Measurements from ENCODE around the gene AGPAT2. TPM values are rescaled to one million over a fixed set of nuclear protein-coding genes. Genes with fewer than 3 reads are reported as not detected.
A peak's percentile ranks its signal among the peaks of the same experiment; 100 is the strongest.

AGPAT2 gene
- total and polyA plus RNA-seq, 5 donors from 2014 or later, result 11.0 to 22.1 (median 20.3) TPM

GRCh38 chr9:136658849-136659535 is 28.3 kb downstream of the AGPAT2 start:
- H3K4me1 ChIP-seq (ENCODE audit: control insufficient read depth, insufficient read depth, low read length, poor library complexity, severe bottlenecking), result peaks cover 18% of the 10 kb centered on the region
- H3K4me1 Mint-ChIP-seq, result peaks cover 0 to 18% (median 7%) of the 10 kb centered on the region in 4 donors
- H3K9me3 ChIP-seq (ENCODE audit: control insufficient read depth in 2 of 2, low read length in 2 of 2), result no peaks in the 10 kb centered on the region
- no peaks in the 10 kb centered on the region for H3K36me3 Mint-ChIP-seq
- H3K27ac Mint-ChIP-seq, result no peak overlapping the region
- H3K36me3 ChIP-seq (ENCODE audit: control insufficient read depth, insufficient read depth, low read length), result no peaks in the 10 kb centered on the region
- H3K27ac ChIP-seq (ENCODE audit: insufficient read depth, low read length, poor library complexity, severe bottlenecking), result no peak overlapping the region
- H3K27me3 ChIP-seq (ENCODE audit: control insufficient read depth, insufficient read depth, low read length), result peaks cover 8% of the 10 kb centered on the region
- H3K4me3 ChIP-seq (ENCODE audit: low read depth, low read length), result no peak overlapping the region
- H3K9me3 Mint-ChIP-seq, result peaks cover 0 to 1% (median 0%) of the 10 kb centered on the region in 7 donors
- H3K27me3 Mint-ChIP-seq, result peaks cover 36% of the 10 kb centered on the region
- ATAC-seq (ENCODE audit: low read depth in 2 of 2) (peak; percentile 21 to 26), DNase-seq (peak in 1 of 3 donors; percentile 16)
- H3K4me3 Mint-ChIP-seq, result no peak overlapping the region

GRCh38 chr9:136657974-136658848 is 29.0 kb downstream of the AGPAT2 start:
- Mint-ChIP-seq H3K36me3 (no peaks in the 10 kb centered on the region), H3K9me3 (peaks cover 0 to 1% (median 0%) of the 10 kb centered on the region in 7 donors), H3K27me3 (peaks cover 36% of the 10 kb centered on the region), H3K4me3 (no peak overlapping the region), H3K27ac (no peak overlapping the region), H3K4me1 (peaks cover 0 to 18% (median 7%) of the 10 kb centered on the region in 4 donors)
- no peaks in the 10 kb centered on the region for H3K9me3 ChIP-seq (ENCODE audit: control insufficient read depth in 2 of 2, low read length in 2 of 2)
- H3K27me3 ChIP-seq (ENCODE audit: control insufficient read depth, insufficient read depth, low read length), result peaks cover 8% of the 10 kb centered on the region
- H3K27ac ChIP-seq (ENCODE audit: insufficient read depth, low read length, poor library complexity, severe bottlenecking), result no peak overlapping the region
- no peaks in the 10 kb centered on the region for H3K36me3 ChIP-seq (ENCODE audit: control insufficient read depth, insufficient read depth, low read length)
- H3K4me1 ChIP-seq (ENCODE audit: control insufficient read depth, insufficient read depth, low read length, poor library complexity, severe bottlenecking), result peaks cover 18% of the 10 kb centered on the region
- DNase-seq (no peak), ATAC-seq (ENCODE audit: low read depth in 2 of 2) (no peak)
- H3K4me3 ChIP-seq (ENCODE audit: low read depth, low read length), result no peak overlapping the region

- Mint-ChIP-seq H3K27me3 (peaks cover 36% of the 10 kb centered on the region), H3K4me1 (peaks cover 0 to 18% (median 7%) of the 10 kb centered on the region in 4 donors), H3K27ac (no peak overlapping the region), H3K9me3 (peaks cover 0 to 1% (median 0%) of the 10 kb centered on the region in 7 donors), H3K36me3 (no peaks in the 10 kb centered on the region), H3K4me3 (no peak overlapping the region)
- H3K4me3 ChIP-seq (ENCODE audit: low read depth, low read length), result no peak overlapping the region
- H3K4me1 ChIP-seq (ENCODE audit: control insufficient read depth, insufficient read depth, low read length, poor library complexity, severe bottlenecking), result peaks cover 18% of the 10 kb centered on the region
- H3K27me3 ChIP-seq (ENCODE audit: control insufficient read depth, insufficient read depth, low read length), result peaks cover 8% of the 10 kb centered on the region
- DNase-seq (no peak), ATAC-seq (ENCODE audit: low read depth in 2 of 2) (no peak)
- no peak overlapping the region for H3K27ac ChIP-seq (ENCODE audit: insufficient read depth, low read length, poor library complexity, severe bottlenecking)
- no peaks in the 10 kb centered on the region for H3K36me3 ChIP-seq (ENCODE audit: control insufficient read depth, insufficient read depth, low read length)
- H3K9me3 ChIP-seq (ENCODE audit: control insufficient read depth in 2 of 2, low read length in 2 of 2), result no peaks in the 10 kb centered on the region
These were observed 30.3 kb downstream of the AGPAT2 start for GRCh38 chr9:136656795-136657611.

- Histone ChIP-seq H3K4me3 (ENCODE audit: low read depth, low read length) (no peak overlapping the region), H3K36me3 (ENCODE audit: control insufficient read depth, insufficient read depth, low read length) (no peaks in the 10 kb centered on the region), H3K27ac (ENCODE audit: insufficient read depth, low read length, poor library complexity, severe bottlenecking) (no peak overlapping the region), H3K27me3 (ENCODE audit: control insufficient read depth, insufficient read depth, low read length) (peaks cover 8% of the 10 kb centered on the region), H3K9me3 (ENCODE audit: control insufficient read depth in 2 of 2, low read length in 2 of 2) (no peaks in the 10 kb centered on the region), H3K4me1 (ENCODE audit: control insufficient read depth, insufficient read depth, low read length, poor library complexity, severe bottlenecking) (peaks cover 18% of the 10 kb centered on the region)
- DNase-seq (no peak), ATAC-seq (ENCODE audit: low read depth in 2 of 2) (no peak)
- Mint-ChIP-seq H3K27me3 (peaks cover 36% of the 10 kb centered on the region), H3K4me1 (peaks cover 0 to 18% (median 7%) of the 10 kb centered on the region in 4 donors), H3K36me3 (no peaks in the 10 kb centered on the region), H3K9me3 (peaks cover 0 to 1% (median 0%) of the 10 kb centered on the region in 7 donors), H3K4me3 (no peak overlapping the region), H3K27ac (no peak overlapping the region)
These were observed 31.0 kb downstream of the AGPAT2 start for GRCh38 chr9:136656183-136656738.

- Histone ChIP-seq H3K36me3 (ENCODE audit: control insufficient read depth, insufficient read depth, low read length) (no peaks in the 10 kb centered on the region), H3K27ac (ENCODE audit: insufficient read depth, low read length, poor library complexity, severe bottlenecking) (no peak overlapping the region), H3K4me1 (ENCODE audit: control insufficient read depth, insufficient read depth, low read length, poor library complexity, severe bottlenecking) (peaks cover 18% of the 10 kb centered on the region), H3K4me3 (ENCODE audit: low read depth, low read length) (no peak overlapping the region), H3K27me3 (ENCODE audit: control insufficient read depth, insufficient read depth, low read length) (peaks cover 8% of the 10 kb centered on the region), H3K9me3 (ENCODE audit: control insufficient read depth in 2 of 2, low read length in 2 of 2) (no peaks in the 10 kb centered on the region)
- no peak overlapping the region for H3K27ac Mint-ChIP-seq
- H3K36me3 Mint-ChIP-seq, result no peaks in the 10 kb centered on the region
- H3K9me3 Mint-ChIP-seq, result peaks cover 0 to 1% (median 0%) of the 10 kb centered on the region in 7 donors
- peaks cover 0 to 18% (median 7%) of the 10 kb centered on the region in 4 donors for H3K4me1 Mint-ChIP-seq
- H3K4me3 Mint-ChIP-seq, result no peak overlapping the region
- ATAC-seq (ENCODE audit: low read depth in 2 of 2) (no peak), DNase-seq (no peak)
- H3K27me3 Mint-ChIP-seq, result peaks cover 37% of the 10 kb centered on the region
These were observed 31.6 kb downstream of the AGPAT2 start for GRCh38 chr9:136655536-136656182.

GRCh38 chr9:136654820-136655535 is 32.3 kb downstream of the AGPAT2 start:
- Mint-ChIP-seq H3K27me3 (peaks cover 35% of the 10 kb centered on the region), H3K36me3 (no peaks in the 10 kb centered on the region), H3K9me3 (no peaks in the 10 kb centered on the region), H3K4me1 (peaks cover 0 to 18% (median 7%) of the 10 kb centered on the region in 4 donors), H3K27ac (no peak overlapping the region), H3K4me3 (no peak overlapping the region)
- no peak overlapping the region for H3K27ac ChIP-seq (ENCODE audit: insufficient read depth, low read length, poor library complexity, severe bottlenecking)
- peaks cover 8% of the 10 kb centered on the region for H3K27me3 ChIP-seq (ENCODE audit: control insufficient read depth, insufficient read depth, low read length)
- H3K4me3 ChIP-seq (ENCODE audit: low read depth, low read length), result no peak overlapping the region
- H3K4me1 ChIP-seq (ENCODE audit: control insufficient read depth, insufficient read depth, low read length, poor library complexity, severe bottlenecking), result peaks cover 18% of the 10 kb centered on the region
- H3K36me3 ChIP-seq (ENCODE audit: control insufficient read depth, insufficient read depth, low read length), result no peaks in the 10 kb centered on the region
- DNase-seq, result no peak
- H3K9me3 ChIP-seq (ENCODE audit: control insufficient read depth in 2 of 2, low read length in 2 of 2), result no peaks in the 10 kb centered on the region
- no peak for ATAC-seq (ENCODE audit: low read depth in 2 of 2)

Measured in CD4-positive, CD25-positive, alpha-beta regulatory T cell (primary cell).